Breast epithelium (tissue), 3 donors: ENCODE results near the gene MAST4.

Source experiments
- CTCF ChIP-seq, 3 donors: fragments of 450-650 bp; IDR thresholded peaks; one replicate each; pipeline ENCODE4 v1.5.1; 2016 to 2017; ENCODE audit warnings: antibody characterized with exemption in 3 of 3, mild to moderate bottlenecking in 3 of 3, moderate library complexity in 3 of 3
- POLR2A ChIP-seq: fragments of 450-650 bp; IDR thresholded peaks from one replicate; pipeline ENCODE4 v1.6.1; 2016; ENCODE audit warnings: antibody characterized with exemption, mild to moderate bottlenecking, moderate library complexity

GRCh38 chr5:67025457-67025856 is 429.3 kb downstream of the MAST4 start:
- TF ChIP-seq POLR2A (no peak), CTCF (IDR thresholded peaks at IDR 0.05) (no peak)
